Lower lobe of right lung (tissue), 2 donors: ENCODE data around the gene CST2. TPM values are rescaled to one million over a fixed set of nuclear protein-coding genes. Genes with fewer than 3 reads are reported as not detected.
"Not testable (repeated sequence)": the region's sequence is repeated elsewhere in the genome, so short reads cannot be mapped to it uniquely, and the experiment has no call there.

Experiments
- ATAC-seq, 2 donors: fragments of 200-7000 bp; cut with Tn5 transposase; one replicate each; pipeline ENCODE4 v1.9.1; 2020 to 2022; ENCODE audit warnings: mild to moderate bottlenecking in 2 of 2, moderate library complexity in 2 of 2
- DNase-seq: peaks from one replicate; pipeline ENCODE4 v3.0.0-alpha.2; 2020
- H3K27ac ChIP-seq: fragments of 200-600 bp; one replicate; pipeline ENCODE4 v1.8.0; 2022
- H3K27me3 ChIP-seq: fragments of 200-600 bp; one replicate; pipeline ENCODE4 v1.8.0; 2022; ENCODE audit warnings: low read depth
- H3K36me3 ChIP-seq: fragments of 200-600 bp; one replicate; pipeline ENCODE4 v1.8.0; 2022; ENCODE audit warnings: mild to moderate bottlenecking
- H3K4me1 ChIP-seq: fragments of 200-600 bp; one replicate; pipeline ENCODE4 v1.8.0; 2022
- H3K4me3 ChIP-seq: fragments of 200-600 bp; one replicate; pipeline ENCODE4 v1.8.0; 2022; ENCODE audit warnings: mild to moderate bottlenecking
- H3K9me3 ChIP-seq: fragments of 200-600 bp; one replicate; pipeline ENCODE4 v1.8.0; 2022
- intact Hi-C: fragments of 100-400 bp; cut with DNase I; formaldehyde crosslinking; loops from one replicate; pipeline ENCODE4 v1.11.0; 2022
- total RNA-seq: library from RNA; stranded (reverse); fragmentation: NEBNext Ultra II Directional; extraction: Animal tissue kit (Norgen Biotek cat#: 25700); gene quantifications from one replicate; pipeline ENCODE4 v1.2.1, GENCODE V29; 2021
- TF ChIP-seq, protein P1 (sequence below): fragments of 200-600 bp; IDR thresholded peaks from one replicate; pipeline ENCODE4 v1.8.0; 2022; ENCODE audit warnings: antibody characterized with exemption, mild to moderate bottlenecking
- donor health status: DM: no; HTN: yes; CAD: no; lungs with severe emphysema.

The CST2 gene
- total RNA-seq, 1 donor from 2014 or later = not detected

DNA sequence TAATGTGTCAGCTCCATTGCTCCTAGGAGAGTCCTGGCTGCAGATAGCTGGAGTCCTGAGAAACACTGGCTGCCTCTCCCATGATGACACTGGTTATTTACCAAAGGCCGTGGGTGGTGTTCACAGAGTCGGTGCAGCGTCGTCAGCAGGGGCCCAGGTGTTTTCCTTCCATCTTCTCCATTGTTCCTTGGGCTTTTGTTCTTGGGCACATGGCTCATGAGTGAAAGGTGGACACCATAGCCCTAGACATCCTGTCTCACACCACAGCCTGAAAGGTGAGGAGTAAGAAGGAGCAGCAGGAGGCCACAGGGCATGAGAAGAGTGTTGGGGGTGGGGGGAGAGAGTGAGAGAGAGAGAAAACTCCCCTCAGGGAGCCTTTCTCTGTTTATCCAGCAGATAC, 43.9 kb upstream of the CST2 start:
- Histone ChIP-seq H3K9me3 (no peaks in the 10 kb centered on the region), H3K27me3 (no peaks in the 10 kb centered on the region), H3K27ac (no peak overlapping the region), H3K4me1 (no peaks in the 10 kb centered on the region), H3K36me3 (no peaks in the 10 kb centered on the region), H3K4me3 (no peak overlapping the region)
- ATAC-seq (no peak), DNase-seq (no peak)
- intact Hi-C loops = no loop called here
- TF ChIP-seq, protein P1, sequence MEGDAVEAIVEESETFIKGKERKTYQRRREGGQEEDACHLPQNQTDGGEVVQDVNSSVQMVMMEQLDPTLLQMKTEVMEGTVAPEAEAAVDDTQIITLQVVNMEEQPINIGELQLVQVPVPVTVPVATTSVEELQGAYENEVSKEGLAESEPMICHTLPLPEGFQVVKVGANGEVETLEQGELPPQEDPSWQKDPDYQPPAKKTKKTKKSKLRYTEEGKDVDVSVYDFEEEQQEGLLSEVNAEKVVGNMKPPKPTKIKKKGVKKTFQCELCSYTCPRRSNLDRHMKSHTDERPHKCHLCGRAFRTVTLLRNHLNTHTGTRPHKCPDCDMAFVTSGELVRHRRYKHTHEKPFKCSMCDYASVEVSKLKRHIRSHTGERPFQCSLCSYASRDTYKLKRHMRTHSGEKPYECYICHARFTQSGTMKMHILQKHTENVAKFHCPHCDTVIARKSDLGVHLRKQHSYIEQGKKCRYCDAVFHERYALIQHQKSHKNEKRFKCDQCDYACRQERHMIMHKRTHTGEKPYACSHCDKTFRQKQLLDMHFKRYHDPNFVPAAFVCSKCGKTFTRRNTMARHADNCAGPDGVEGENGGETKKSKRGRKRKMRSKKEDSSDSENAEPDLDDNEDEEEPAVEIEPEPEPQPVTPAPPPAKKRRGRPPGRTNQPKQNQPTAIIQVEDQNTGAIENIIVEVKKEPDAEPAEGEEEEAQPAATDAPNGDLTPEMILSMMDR = no peak

DNA sequence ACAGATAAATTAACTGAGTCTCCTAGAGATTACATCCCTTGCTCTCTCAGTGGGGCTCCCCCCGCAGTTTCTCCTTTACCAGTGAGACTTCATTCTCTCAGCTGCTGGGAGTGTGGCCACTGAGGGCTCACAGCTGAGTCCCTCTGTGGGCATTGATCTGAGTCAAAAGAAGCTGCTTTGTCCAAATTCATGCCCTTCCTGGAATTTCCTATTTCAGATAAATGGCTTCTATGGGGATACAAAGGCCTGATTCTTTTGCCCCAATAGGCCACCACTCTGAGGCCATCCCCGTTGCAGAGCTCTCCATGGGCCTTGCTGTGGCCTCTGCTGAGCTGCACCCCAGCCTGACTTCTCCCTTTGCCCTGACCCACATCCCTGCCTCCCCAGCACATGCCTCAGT, 43.0 kb upstream of the CST2 start:
- no peaks in the 10 kb centered on the region for H3K9me3 ChIP-seq
- intact Hi-C loops = no loop called here
- ATAC-seq (no peak), DNase-seq (no peak)
- no peak overlapping the region for H3K4me3 ChIP-seq
- H3K36me3 ChIP-seq = no peaks in the 10 kb centered on the region
- H3K4me1 ChIP-seq = no peaks in the 10 kb centered on the region
- no peaks in the 10 kb centered on the region for H3K27me3 ChIP-seq
- no peak overlapping the region for H3K27ac ChIP-seq
- TF ChIP-seq, protein P1 = no peak

- no peaks in the 10 kb centered on the region for H3K36me3 ChIP-seq
- no peaks in the 10 kb centered on the region for H3K4me1 ChIP-seq
- intact Hi-C loops = no loop called here
- H3K9me3 ChIP-seq = no peaks in the 10 kb centered on the region
- H3K27ac ChIP-seq = no peak overlapping the region
- DNase-seq = no peak
- H3K4me3 ChIP-seq = no peak overlapping the region
- no peaks in the 10 kb centered on the region for H3K27me3 ChIP-seq
- no peak for ATAC-seq
- TF ChIP-seq, protein P1 = no peak
Observed at GRCh38 chr20:23868321-23868720, 41.8 kb upstream of the CST2 start.

DNA sequence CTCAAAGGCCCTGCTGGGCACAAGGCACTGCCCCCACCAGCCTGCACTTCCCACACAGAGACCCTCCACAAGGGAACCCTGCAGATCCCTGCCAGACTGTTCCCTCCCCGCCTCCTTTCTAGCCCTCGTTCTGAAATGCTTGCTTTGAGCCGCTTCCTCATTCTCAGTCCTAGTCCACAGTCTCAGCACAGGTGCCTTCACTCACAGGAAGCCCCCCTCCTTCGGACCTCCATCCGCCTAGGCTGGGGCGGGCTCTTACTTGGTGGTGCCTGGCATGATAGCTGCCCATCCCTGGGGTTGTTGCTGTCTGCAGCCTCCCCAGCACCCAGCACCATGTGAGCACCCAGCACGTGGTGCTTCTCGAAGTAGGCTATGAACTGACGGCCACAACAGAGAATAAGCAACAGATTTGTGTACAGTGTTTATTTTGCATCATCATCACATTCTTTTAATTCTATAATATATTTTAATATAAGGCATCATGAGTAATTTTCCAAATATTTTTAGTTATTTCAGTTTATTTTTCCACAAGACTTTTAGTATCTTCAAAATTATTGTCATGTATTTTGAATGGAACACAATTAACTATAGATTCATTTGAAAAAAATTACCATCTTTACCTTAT, 40.7 kb upstream of the CST2 start:
- intact Hi-C loops = no loop called here
- ATAC-seq = no peak

GRCh38 chr20:23860771-23861170, 34.2 kb upstream of the CST2 start:
- H3K4me1 ChIP-seq, H3K27ac ChIP-seq, H3K9me3 ChIP-seq, intact Hi-C loops, ATAC-seq, H3K27me3 ChIP-seq, DNase-seq, H3K4me3 ChIP-seq, H3K36me3 ChIP-seq: not testable (repeated sequence)

More for the DNA sequence above, 40.7 kb upstream of the CST2 start:
- Histone ChIP-seq H3K36me3 (no peaks in the 10 kb centered on the region), H3K9me3 (no peaks in the 10 kb centered on the region), H3K27me3 (no peaks in the 10 kb centered on the region), H3K4me3 (no peak overlapping the region), H3K4me1 (no peaks in the 10 kb centered on the region), H3K27ac (no peak overlapping the region)
- TF ChIP-seq, protein P1 = no peak
- DNase-seq = no peak

- no peak for DNase-seq
- no peak overlapping the region for H3K27ac ChIP-seq
- TF ChIP-seq, protein P1 = no peak
- intact Hi-C loops = no loop called here
- no peaks in the 10 kb centered on the region for H3K4me1 ChIP-seq
- H3K9me3 ChIP-seq = no peaks in the 10 kb centered on the region
- H3K36me3 ChIP-seq = no peaks in the 10 kb centered on the region
- no peak overlapping the region for H3K4me3 ChIP-seq
- ATAC-seq = no peak
- H3K27me3 ChIP-seq = no peaks in the 10 kb centered on the region
Observed at GRCh38 chr20:23857962-23858595, 31.6 kb upstream of the CST2 start.
